ENCODE data around the gene CCL28.

DNA sequence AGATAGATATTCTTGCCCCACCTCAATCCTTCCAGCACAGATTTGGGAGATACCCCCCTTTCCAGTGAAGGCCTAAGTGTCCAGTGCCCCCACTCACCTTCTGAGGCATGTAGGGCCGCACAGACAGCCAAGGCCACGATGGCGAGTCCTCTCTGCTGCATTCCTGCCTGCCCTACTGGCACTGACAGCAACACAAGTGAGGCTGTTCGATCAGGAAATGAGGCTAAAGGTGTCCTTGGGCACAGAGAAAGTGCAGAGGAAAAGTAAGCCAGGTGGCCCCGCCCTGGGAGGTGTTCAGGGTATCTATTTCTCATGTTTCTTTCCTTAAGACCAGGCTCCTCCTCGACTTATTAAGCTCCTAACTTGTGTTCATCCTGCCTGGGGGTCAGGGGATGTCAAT lies at the start of gene CCL28:
- TF ChIP-seq, protein P1, sequence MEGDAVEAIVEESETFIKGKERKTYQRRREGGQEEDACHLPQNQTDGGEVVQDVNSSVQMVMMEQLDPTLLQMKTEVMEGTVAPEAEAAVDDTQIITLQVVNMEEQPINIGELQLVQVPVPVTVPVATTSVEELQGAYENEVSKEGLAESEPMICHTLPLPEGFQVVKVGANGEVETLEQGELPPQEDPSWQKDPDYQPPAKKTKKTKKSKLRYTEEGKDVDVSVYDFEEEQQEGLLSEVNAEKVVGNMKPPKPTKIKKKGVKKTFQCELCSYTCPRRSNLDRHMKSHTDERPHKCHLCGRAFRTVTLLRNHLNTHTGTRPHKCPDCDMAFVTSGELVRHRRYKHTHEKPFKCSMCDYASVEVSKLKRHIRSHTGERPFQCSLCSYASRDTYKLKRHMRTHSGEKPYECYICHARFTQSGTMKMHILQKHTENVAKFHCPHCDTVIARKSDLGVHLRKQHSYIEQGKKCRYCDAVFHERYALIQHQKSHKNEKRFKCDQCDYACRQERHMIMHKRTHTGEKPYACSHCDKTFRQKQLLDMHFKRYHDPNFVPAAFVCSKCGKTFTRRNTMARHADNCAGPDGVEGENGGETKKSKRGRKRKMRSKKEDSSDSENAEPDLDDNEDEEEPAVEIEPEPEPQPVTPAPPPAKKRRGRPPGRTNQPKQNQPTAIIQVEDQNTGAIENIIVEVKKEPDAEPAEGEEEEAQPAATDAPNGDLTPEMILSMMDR (conservative IDR thresholded peaks at IDR 0.05; ENCODE audit: low read depth, low read length): no peak
- no peak for TF ChIP-seq EZH2 (IDR thresholded peaks at IDR 0.05; ENCODE audit: low read length, unreplicated experiment)

All from PC-3 (cell line).